Vagina (tissue), 2 donors: ENCODE data around the gene TMEM171. TPM values are rescaled to one million over a fixed set of nuclear protein-coding genes. Genes with fewer than 3 reads are reported as not detected.

Source experiments
- DNase-seq, 2 donors: peaks; one replicate each; pipeline ENCODE4 v3.0.0-alpha.2; 2017; ENCODE audit errors: extremely low spot score in 2 of 2
- H3K27ac ChIP-seq: fragments of 200-600 bp; sonication (generic); one replicate; pipeline ENCODE4 v1.5.1; 2019
- H3K27me3 ChIP-seq: fragments of 200-600 bp; sonication (generic); one replicate; pipeline ENCODE4 v1.5.1; 2019
- H3K36me3 ChIP-seq, 2 donors: fragments of 200-600 bp; sonication (generic); one replicate each; pipeline ENCODE4 v1.5.1; 2017 to 2019
- H3K4me1 ChIP-seq: fragments of 200-600 bp; sonication (generic); one replicate; pipeline ENCODE4 v1.5.1; 2019
- H3K4me3 ChIP-seq, 2 donors: fragments of 200-600 bp; sonication (generic); 1 replicate in 1 of 2; 2 replicates in 1 of 2; pipeline ENCODE4 v1.5.1; 2016 to 2019
- H3K9me3 ChIP-seq: fragments of 200-600 bp; sonication (generic); one replicate; pipeline ENCODE4 v1.5.1; 2019
- CTCF ChIP-seq, 3 experiments: fragments of 450-650 bp in 2 of 3; fragments of 200-600 bp in 1 of 3; sonication (generic) in 1 of 3; IDR thresholded peaks; one replicate each; pipeline ENCODE4 v1.5.1; 2017 to 2019; ENCODE audit warnings: antibody characterized with exemption in 3 of 3, mild to moderate bottlenecking in 2 of 3, moderate library complexity in 2 of 3
- POLR2A ChIP-seq, 2 donors: fragments of 450-650 bp; IDR thresholded peaks; one replicate each; pipeline ENCODE4 v1.6.1; 2017; ENCODE audit warnings: antibody characterized with exemption in 2 of 2, mild to moderate bottlenecking in 2 of 2, moderate library complexity in 2 of 2
- POLR2AphosphoS5 ChIP-seq, 2 donors: sonication (generic); formaldehyde crosslinking; IDR thresholded peaks; one replicate each; pipeline ENCODE4 v1.9.0; 2017; ENCODE audit warnings: antibody characterized with exemption in 2 of 2, mild to moderate bottlenecking in 2 of 2, low read depth in 1 of 2; ENCODE audit not compliant: insufficient read depth in 1 of 2
- intact Hi-C: fragments of 100-400 bp; cut with DNase I; formaldehyde crosslinking; loops from one replicate; pipeline ENCODE4 v1.15.1; 2023
- total RNA-seq: library from RNA; depleted of rRNA; stranded (reverse); fragments of >200 nt; gene quantifications from one replicate; pipeline ENCODE4 v1.2.3, GENCODE V29; 2016

Gene TMEM171
- total RNA-seq, 1 donor from 2014 or later = not detected

DNA sequence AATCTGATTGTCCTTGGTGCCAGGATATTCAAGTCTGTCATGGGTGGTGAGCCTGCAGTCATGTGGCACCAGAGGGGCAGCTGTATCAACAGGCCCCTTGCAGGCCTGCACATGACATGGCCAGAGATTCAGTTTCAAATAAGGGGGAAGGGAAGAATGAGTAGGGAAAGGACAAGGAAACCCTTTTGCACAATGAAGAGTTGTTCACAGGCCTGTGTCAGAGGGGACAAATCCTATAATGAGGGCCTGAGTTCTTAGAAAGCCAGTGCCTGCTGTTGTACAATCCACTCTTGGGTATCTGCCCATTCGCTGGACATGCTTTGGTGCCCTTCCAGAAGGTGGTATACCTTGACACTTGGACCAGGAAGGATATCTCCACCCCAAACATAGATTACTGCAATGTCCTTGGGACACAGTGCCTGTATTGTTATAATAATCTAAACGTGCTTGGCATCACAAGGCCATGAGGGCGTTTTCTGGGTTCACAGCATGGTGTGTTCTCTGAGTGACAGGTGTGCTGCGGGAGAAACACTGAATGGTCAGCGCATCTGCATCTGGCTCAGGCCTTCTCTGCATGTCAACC lies 1.9 kb upstream of the TMEM171 start:
- peaks cover 10% of the 10 kb centered on the region for H3K4me1 ChIP-seq
- no peak overlapping the region for H3K27ac ChIP-seq
- DNase-seq = no peak
- no peaks in the 10 kb centered on the region for H3K36me3 ChIP-seq
- no peak overlapping the region for H3K4me3 ChIP-seq
- no peaks in the 10 kb centered on the region for H3K27me3 ChIP-seq
- H3K9me3 ChIP-seq = no peaks in the 10 kb centered on the region
- TF ChIP-seq POLR2AphosphoS5 (IDR thresholded peaks at IDR 0.05; ENCODE audit: insufficient read depth in 1 of 2, low read depth in 1 of 2) = no peak
- TF ChIP-seq POLR2A (IDR thresholded peaks at IDR 0.05) = no peak
- no peak for TF ChIP-seq CTCF (IDR thresholded peaks at IDR 0.05)
- intact Hi-C loops = no loop called here

DNA sequence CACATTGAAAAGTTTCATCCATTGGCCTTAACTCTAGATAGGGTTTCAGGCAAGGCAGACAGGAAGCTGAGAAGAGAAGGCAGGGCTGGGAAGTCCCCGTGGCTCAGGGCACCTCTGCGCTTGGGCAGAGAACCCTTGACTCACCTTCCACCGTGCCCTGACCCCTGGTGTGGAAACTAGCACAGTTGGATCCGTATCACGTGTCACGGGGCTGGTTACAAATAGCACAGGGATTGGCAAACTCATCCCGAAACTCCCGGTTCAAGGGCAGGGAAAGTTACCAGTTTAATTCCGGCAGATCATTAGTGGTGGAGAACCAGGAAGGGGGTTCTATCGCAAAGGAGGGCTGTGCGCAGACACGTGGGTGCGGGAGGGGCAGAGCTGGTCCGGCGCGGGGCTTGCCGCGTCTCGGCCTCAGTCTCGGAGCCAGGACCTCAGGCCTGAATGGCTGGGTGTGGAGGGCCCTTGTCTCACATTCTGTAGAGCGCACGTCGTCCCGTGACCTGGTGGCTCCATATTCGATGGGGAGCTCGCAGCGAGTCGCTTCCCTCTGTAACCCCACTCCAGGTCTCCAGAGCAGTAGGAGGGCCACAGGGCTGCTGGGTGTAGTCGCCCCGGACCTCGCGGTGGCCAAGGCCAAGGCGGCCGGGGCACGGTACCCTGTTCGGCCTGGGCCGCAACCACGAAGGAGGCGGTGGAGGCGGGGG lies 771 bp upstream of the TMEM171 start:
- no peak for DNase-seq
- Histone ChIP-seq H3K36me3 (no peaks in the 10 kb centered on the region), H3K4me3 (peak overlapping the region; percentile 40 to 52), H3K4me1 (peaks cover 10% of the 10 kb centered on the region), H3K27me3 (no peaks in the 10 kb centered on the region), H3K27ac (no peak overlapping the region), H3K9me3 (no peaks in the 10 kb centered on the region)
- TF ChIP-seq CTCF (IDR thresholded peaks at IDR 0.05) (no peak), POLR2AphosphoS5 (IDR thresholded peaks at IDR 0.05; ENCODE audit: insufficient read depth in 1 of 2, low read depth in 1 of 2) (no peak), POLR2A (IDR thresholded peaks at IDR 0.05) (no peak)
- intact Hi-C loops = no loop called here

DNA sequence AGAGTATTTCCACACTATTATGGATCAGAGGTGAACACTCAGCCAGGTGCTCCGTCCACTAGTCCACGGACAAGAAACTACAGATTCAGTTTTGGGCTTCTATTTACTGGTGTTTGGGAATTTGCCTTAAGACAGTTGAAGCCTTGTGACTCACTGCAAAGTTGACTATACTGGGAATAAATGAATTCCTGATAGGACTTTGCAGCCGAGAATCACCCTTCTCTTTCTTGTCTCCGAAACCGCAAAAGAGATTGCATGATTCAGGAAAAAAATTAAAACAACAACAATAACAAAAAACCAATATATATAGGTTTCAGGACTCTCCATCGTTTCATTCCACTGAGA lies 716 bp downstream of the TMEM171 start:
- H3K4me1 ChIP-seq = peaks cover 10% of the 10 kb centered on the region
- H3K36me3 ChIP-seq = no peaks in the 10 kb centered on the region
- H3K9me3 ChIP-seq = no peaks in the 10 kb centered on the region
- no peak for TF ChIP-seq POLR2AphosphoS5 (IDR thresholded peaks at IDR 0.05; ENCODE audit: insufficient read depth in 1 of 2, low read depth in 1 of 2)
- no peak for TF ChIP-seq CTCF (IDR thresholded peaks at IDR 0.05)
- TF ChIP-seq POLR2A (IDR thresholded peaks at IDR 0.05) = no peak
- H3K4me3 ChIP-seq = peak overlapping the region in 1 of 2 donors; percentile 52
- intact Hi-C loops = no loop called here
- no peaks in the 10 kb centered on the region for H3K27me3 ChIP-seq
- no peak for DNase-seq
- no peak overlapping the region for H3K27ac ChIP-seq

- Histone ChIP-seq H3K4me3 (no peak overlapping the region), H3K9me3 (no peaks in the 10 kb centered on the region), H3K27me3 (no peaks in the 10 kb centered on the region), H3K27ac (no peak overlapping the region), H3K36me3 (no peaks in the 10 kb centered on the region), H3K4me1 (peaks cover 10% of the 10 kb centered on the region)
- TF ChIP-seq POLR2AphosphoS5 (IDR thresholded peaks at IDR 0.05; ENCODE audit: insufficient read depth in 1 of 2, low read depth in 1 of 2) (no peak), POLR2A (IDR thresholded peaks at IDR 0.05) (no peak), CTCF (IDR thresholded peaks at IDR 0.05) (no peak)
- no peak for DNase-seq
- intact Hi-C loops = no loop called here
Measured at GRCh38 chr5:73122875-73123810, 2.8 kb downstream of the TMEM171 start.
